H1 (cell line): ENCODE data around the gene STK11.

Experiments used
- CTCF ChIP-seq, 3 experiments: IDR thresholded peaks; 1 replicate in 2 of 3; 2 replicates in 1 of 3; pipeline versions ENCODE4 v1.5.1 to v1.6.1; 2011; ENCODE audit warnings: low read length in 3 of 3, mild to moderate bottlenecking in 3 of 3, inconsistent platforms in 2 of 3, low read depth in 1 of 3, moderate library complexity in 1 of 3; ENCODE audit not compliant: insufficient read depth in 1 of 3; ENCODE audit errors: control extremely low read depth in 1 of 3
- JUND ChIP-seq: IDR thresholded peaks from 2 replicates; pipeline ENCODE4 v1.6.1; 2011; ENCODE audit warnings: mild to moderate bottlenecking, improper control_type of control experiment, low read length
- NRF1 ChIP-seq: IDR thresholded peaks from 2 replicates; pipeline ENCODE4 v1.6.1; 2011; ENCODE audit warnings: mild to moderate bottlenecking, low read depth, low read length, improper control_type of control experiment
- SIX5 ChIP-seq: IDR thresholded peaks from 2 replicates; pipeline ENCODE4 v1.6.1; 2011; ENCODE audit warnings: mild to moderate bottlenecking, low read depth, low read length
- SP1 ChIP-seq: IDR thresholded peaks from 2 replicates; pipeline ENCODE4 v1.6.1; 2011; ENCODE audit warnings: low read depth, low read length
- SP2 ChIP-seq: IDR thresholded peaks from 2 replicates; pipeline ENCODE4 v1.6.1; 2012; ENCODE audit warnings: mild to moderate bottlenecking, low read length, inconsistent platforms
- SRF ChIP-seq: IDR thresholded peaks from 2 replicates; pipeline ENCODE4 v1.6.1; 2011; ENCODE audit warnings: mild to moderate bottlenecking, low read depth, low read length, moderate library complexity
- TAF1 ChIP-seq: IDR thresholded peaks from 2 replicates; pipeline ENCODE4 v1.6.1; 2011; ENCODE audit warnings: mild to moderate bottlenecking, low read depth, low read length
- USF2 ChIP-seq: IDR thresholded peaks from 2 replicates; pipeline ENCODE4 v1.6.1; 2011; ENCODE audit warnings: low read length, improper control_type of control experiment
- ZNF274 ChIP-seq: IDR thresholded peaks from 2 replicates; pipeline ENCODE4 v1.7.0; 2012; ENCODE audit warnings: low read length, borderline replicate concordance; ENCODE audit errors: extremely low read depth

- no peak for TF ChIP-seq SP1
- no peak for TF ChIP-seq SP2
- no peak for TF ChIP-seq JUND
- no peak for TF ChIP-seq NRF1
- no peak for TF ChIP-seq SIX5
- no peak for TF ChIP-seq ZNF274
- no peak for TF ChIP-seq TAF1
- no peak for TF ChIP-seq CTCF (IDR thresholded peaks at IDR 0.05; ENCODE audit: control extremely low read depth in 1 of 3, insufficient read depth in 1 of 3, low read depth in 1 of 3, low read length in 3 of 3)
- no peak for TF ChIP-seq USF2
- no peak for TF ChIP-seq SRF
These were observed 729 bp downstream of the STK11 start for GRCh38 chr19:1206150-1206863.
